HuH-7 (cell line): ENCODE results near the gene MFSD2A.
"Not testable (repeated sequence)": the region's sequence is repeated elsewhere in the genome, so short reads cannot be mapped to it uniquely, and the experiment has no call there.

Source experiments
- DNase-seq: peaks from one replicate; pipeline ENCODE4 v3.0.0; 2011; ENCODE audit warnings: low spot score

MFSD2A gene

GRCh38 chr1:39940980-39941871, 13.7 kb upstream of the MFSD2A start:
- no peak for DNase-seq

- no peak for DNase-seq
Observed at GRCh38 chr1:39943471-39944290, 11.3 kb upstream of the MFSD2A start.

GRCh38 chr1:39944410-39945112, 10.4 kb upstream of the MFSD2A start:
- no peak for DNase-seq

GRCh38 chr1:39946216-39946615, 8.7 kb upstream of the MFSD2A start:
- DNase-seq: no peak

- DNase-seq: no peak
Observed at GRCh38 chr1:39947260-39947659, 7.7 kb upstream of the MFSD2A start.

- DNase-seq: no peak
Observed at GRCh38 chr1:39949891-39950290, 5.1 kb upstream of the MFSD2A start.

GRCh38 chr1:39951926-39952325, 3.0 kb upstream of the MFSD2A start:
- DNase-seq: no peak

GRCh38 chr1:39952359-39953110, 2.4 kb upstream of the MFSD2A start:
- peak; percentile 54 for DNase-seq

- no peak for DNase-seq
Observed at GRCh38 chr1:39954324-39954869, 548 bp upstream of the MFSD2A start.

GRCh38 chr1:39955547-39956539, 898 bp downstream of the MFSD2A start:
- DNase-seq: no peak

- no peak for DNase-seq
Observed at GRCh38 chr1:39957299-39958015, 2.5 kb downstream of the MFSD2A start.

- no peak for DNase-seq
Observed at GRCh38 chr1:39958403-39959200, 3.7 kb downstream of the MFSD2A start.

GRCh38 chr1:39959651-39960333, 4.8 kb downstream of the MFSD2A start:
- no peak for DNase-seq

GRCh38 chr1:39960431-39960958, 5.5 kb downstream of the MFSD2A start:
- DNase-seq: no peak

GRCh38 chr1:39962450-39962825, 7.5 kb downstream of the MFSD2A start:
- DNase-seq: no peak

- DNase-seq: not testable (repeated sequence)
Observed at GRCh38 chr1:39962964-39963363, 8.0 kb downstream of the MFSD2A start.

- DNase-seq: no peak
Observed at GRCh38 chr1:39964552-39964951, 9.6 kb downstream of the MFSD2A start.

- no peak for DNase-seq
Observed at GRCh38 chr1:39965044-39965443, 10.1 kb downstream of the MFSD2A start.
